K562 treated with DMSO at 1 percent for 48 hours (cell line): Measurements from ENCODE around the gene THAP10. TPM values are rescaled to one million over a fixed set of nuclear protein-coding genes. Genes with fewer than 3 reads are reported as not detected.

Experiments
- total RNA-seq: library from RNA; unstranded; fragments of 300-600 nt; gene quantifications from 2 replicates; pipeline ENCODE4 v1.2.3, GENCODE V29; 2022; ENCODE audit warnings: low replicate concordance; ENCODE audit errors: extremely low read depth

The THAP10 gene
- total RNA-seq: not detected in 2 replicates

DNA sequence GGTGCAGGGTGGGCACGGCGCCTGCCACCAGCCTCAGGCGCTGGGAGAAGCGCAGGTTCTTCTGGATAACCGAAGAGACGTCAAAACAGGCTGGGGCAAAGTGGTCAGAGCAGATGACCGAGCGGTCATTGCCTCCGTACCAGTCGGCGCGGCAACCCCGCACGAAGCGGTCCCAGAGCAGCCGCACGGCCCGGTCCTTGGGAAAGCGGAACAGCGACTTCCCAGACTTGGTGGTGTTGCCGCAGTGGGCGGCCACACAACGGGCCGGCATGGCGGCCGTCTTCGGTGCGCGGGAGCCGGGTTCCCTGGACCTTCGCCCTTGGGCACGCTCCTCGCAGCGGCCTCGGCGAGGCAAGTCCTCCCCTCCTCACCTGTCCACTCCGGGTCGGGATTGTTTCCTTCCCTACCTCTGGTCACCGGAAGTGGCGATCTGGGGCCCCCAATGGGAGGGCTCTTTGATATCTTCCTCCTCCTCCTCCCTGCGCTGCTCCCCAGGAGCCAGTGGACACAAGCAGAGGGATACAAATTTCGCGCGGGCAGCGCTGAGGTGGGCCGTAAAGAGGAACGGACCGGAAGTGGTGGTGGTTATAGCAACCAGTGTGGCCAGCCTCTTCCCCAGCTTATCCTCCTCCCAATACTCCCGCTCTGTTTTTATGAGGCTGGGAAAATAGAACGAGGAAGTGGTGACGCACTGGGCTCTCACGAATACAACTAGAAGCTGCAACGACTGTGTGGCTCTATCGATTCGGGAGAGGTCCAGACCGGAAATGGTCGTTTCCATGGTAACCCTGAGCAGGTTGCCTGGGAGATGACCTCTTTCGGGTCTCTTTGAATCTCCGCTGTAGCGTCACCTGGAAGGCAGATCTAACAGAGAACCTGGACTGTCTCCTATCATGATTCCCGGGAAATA lies at the start of gene THAP10, which contains the start of gene LRRC49:
Gene THAP10 (minus strand): TSS at position 432 of the 910 bp plus-strand sequence. CDS start 161 bp downstream, at position 271.
Gene LRRC49 (plus strand): TSS at position 825 of the 910 bp plus-strand sequence. CDS start 69 bp downstream, at position 894.

DNA sequence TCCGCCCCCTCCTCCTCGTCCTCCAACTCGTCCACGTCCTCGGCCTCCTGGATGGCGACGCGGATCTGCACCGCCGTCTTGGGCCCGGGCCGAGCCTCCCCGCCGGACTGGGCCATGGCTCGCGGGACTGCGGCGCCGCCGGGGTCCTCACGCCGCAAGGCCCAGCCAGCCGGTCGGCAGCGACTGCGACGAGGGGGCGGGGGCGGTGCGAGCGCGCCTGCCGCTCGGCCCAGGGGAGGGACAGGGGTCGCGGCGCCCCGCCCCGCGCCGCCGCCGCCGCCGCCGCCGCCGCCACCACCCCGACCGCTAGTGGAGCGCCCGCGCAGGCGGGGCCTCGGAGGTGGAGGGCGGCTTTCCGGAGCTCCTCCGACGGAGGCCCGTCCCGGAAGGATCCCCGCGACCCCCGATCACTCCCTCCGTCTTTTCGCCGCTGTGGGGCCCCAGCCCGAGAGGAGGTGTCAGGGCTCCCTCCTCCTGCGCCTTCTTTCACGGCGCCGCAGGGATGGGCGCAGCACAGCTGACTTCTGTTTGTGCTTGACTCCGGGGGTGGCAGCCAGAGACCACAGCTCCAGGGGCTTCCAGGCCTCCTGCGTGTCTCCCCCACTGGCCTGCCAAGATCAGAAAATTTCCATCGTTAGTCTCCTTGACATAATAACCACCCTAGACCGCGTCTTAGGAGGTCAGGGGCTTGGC lies 38.1 kb downstream of the THAP10 start, which contains the start of gene LARP6:
Gene LARP6 (minus strand): TSS at position 185 of the 693 bp plus-strand sequence. CDS start 69 bp downstream, at position 116.

Other genes starting within 250 kb of the THAP10 start
- gene UACA, start 128.9 kb downstream of the THAP10 start, total RNA-seq: not detected in 2 replicates
- gene LARP6, start 38.3 kb downstream of the THAP10 start, total RNA-seq: not detected in 2 replicates
- not detected in 2 replicates for gene LRRC49, start 393 bp upstream of the THAP10 start, total RNA-seq
- gene THSD4, start 223.0 kb upstream of the THAP10 start, total RNA-seq: not detected in 2 replicates